GM12801 (cell line): ENCODE data around the gene ZNF622.

Experiments
- TF ChIP-seq, protein P1 (sequence below): IDR thresholded peaks from one replicate; pipeline ENCODE4 v1.5.1; 2011; ENCODE audit warnings: control low read depth; ENCODE audit not compliant: insufficient read length; ENCODE audit errors: extremely low read depth

ZNF622 gene

DNA sequence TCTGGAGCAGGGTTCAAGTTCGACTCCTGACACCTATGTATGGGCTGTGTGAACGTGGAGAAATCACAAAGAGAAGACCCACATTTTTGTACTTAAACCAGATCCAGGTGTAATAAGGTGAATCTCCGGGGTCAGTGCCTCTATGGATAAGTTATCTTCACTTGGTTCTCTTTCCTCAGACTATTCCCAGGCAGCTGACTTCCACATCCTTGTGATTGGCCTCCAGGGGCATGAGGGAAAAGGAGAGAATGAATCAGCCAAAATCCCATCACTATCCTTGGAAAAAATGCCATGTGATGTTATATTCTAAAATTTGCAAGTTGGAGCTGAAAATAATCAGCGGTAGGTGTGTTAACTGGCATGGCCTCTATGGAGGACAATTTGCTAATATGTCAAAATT, 37.2 kb downstream of the ZNF622 start:
- TF ChIP-seq, protein P1, sequence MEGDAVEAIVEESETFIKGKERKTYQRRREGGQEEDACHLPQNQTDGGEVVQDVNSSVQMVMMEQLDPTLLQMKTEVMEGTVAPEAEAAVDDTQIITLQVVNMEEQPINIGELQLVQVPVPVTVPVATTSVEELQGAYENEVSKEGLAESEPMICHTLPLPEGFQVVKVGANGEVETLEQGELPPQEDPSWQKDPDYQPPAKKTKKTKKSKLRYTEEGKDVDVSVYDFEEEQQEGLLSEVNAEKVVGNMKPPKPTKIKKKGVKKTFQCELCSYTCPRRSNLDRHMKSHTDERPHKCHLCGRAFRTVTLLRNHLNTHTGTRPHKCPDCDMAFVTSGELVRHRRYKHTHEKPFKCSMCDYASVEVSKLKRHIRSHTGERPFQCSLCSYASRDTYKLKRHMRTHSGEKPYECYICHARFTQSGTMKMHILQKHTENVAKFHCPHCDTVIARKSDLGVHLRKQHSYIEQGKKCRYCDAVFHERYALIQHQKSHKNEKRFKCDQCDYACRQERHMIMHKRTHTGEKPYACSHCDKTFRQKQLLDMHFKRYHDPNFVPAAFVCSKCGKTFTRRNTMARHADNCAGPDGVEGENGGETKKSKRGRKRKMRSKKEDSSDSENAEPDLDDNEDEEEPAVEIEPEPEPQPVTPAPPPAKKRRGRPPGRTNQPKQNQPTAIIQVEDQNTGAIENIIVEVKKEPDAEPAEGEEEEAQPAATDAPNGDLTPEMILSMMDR = no peak

DNA sequence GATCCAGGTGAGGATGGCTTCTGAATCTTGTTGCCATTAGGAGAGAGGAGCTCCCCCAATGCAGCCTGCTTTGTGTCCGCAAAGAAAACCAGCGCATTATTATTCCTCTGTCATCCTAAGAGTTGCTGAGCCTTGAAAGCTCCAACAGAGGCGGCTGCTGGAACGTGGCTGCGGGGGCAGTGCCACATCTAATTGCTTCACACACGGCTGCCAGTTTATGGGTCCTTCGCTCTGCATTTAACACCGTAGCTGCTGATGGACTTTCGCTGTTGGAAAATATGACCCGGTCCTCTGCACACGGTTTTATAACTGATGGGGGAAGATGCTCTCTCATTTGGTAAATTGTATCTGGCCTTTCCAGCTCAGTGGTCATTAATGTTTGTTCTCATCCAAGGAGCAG, 38.0 kb downstream of the ZNF622 start:
- TF ChIP-seq, protein P1 = no peak

DNA sequence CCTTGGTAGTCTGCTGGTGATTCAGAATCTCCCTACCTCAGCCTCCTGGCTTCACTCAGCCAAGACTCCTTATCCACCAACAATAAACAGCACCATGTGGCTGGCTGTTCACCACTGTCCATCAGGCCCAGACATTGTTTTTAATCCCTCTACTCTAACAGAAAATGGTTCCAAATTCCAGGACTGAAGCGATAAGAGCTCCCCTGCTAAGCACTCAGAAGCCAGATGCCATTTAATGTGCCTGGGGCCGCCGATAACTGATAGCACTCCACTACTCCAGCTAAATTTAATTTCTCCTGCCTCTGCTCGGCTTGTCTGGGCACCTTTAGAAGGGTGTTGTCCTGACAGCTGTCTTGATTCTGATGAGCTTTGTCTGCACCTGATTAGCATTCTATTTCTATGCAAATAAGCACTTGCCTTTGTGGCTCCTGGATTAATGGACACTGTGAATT, 47.1 kb downstream of the ZNF622 start:
- TF ChIP-seq, protein P1 = no peak

DNA sequence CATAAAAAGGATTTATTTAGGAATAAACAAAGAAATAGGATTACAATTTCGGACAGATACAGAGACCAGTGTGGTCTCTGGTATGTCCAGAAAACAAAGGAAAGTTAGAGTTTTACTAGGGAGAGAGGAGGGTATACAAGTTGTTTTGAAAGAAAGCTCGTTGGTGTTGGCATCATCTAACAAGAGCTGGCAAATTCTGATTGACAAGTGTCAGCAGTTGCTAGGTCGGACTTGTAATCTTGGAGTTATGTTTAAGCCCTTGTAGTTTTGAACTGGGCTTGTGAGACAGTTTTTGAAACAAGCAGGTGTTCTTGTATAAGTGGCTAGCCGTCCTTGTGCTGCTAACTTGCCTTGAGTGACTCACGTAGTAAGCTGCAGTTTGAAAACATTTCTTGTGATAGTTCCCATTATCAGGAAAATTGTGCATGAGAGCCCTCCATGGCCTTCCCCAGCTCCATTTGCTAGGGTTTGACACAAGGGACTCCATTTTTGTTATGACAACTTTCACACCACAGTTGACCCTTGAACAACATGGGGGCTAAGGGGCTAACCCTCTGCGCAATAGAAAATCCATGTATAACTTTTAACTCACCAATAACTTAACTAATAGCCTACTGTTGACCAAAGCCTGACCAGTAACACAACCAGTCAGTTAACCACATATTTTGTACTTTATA, 48.1 kb downstream of the ZNF622 start:
- TF ChIP-seq, protein P1 = no peak

DNA sequence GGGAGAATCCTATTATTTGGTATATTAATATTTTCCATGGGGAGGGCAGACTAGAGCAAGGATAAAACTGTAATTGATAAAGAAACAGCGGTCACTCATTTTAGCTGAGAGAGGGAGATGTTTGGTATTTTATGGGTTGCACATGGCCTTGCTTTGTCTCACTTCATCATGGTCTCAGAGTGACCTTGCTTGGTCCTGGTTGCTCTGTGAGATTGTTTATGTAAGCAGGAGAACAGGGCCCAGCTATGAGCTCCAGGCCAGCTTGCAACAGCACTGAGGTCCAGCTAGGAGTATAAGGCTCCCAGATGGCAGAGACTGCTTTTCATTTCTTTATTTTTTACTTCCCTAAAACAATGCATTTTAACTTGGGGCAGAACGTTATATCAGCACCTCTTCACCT, 50.7 kb downstream of the ZNF622 start:
- TF ChIP-seq, protein P1 = no peak

DNA sequence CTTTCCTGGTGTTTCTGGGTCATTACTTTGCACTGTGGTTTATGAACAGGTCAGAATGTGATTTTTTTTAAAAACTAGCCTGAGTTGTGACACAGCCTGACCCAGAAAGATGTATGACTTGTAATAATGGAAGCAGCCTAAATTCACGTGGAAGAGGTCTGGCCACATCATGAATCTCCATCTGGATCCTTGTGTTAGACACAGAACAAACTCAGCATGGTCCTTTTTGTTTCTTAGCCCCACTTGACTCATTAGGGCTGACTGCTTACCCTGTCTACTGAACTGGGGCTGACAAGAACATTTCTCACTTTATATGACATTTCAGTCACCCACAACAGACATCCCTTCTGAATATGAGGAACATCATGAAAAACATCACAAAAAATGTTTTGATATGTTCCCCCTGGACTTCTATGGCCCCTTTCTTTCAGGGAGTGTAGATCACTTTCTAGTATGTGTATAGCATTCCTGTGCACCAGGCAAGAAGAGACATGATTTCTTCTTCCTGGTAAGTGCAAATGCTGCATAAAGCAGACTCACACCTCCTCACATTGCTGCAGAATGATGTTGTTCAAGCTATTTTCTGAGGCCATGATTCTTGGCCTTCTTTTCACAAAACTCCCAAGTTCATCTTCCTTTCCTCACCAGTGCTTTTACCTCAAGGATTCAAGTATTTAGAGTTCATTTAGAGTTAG, 52.3 kb downstream of the ZNF622 start:
- TF ChIP-seq, protein P1 = no peak

DNA sequence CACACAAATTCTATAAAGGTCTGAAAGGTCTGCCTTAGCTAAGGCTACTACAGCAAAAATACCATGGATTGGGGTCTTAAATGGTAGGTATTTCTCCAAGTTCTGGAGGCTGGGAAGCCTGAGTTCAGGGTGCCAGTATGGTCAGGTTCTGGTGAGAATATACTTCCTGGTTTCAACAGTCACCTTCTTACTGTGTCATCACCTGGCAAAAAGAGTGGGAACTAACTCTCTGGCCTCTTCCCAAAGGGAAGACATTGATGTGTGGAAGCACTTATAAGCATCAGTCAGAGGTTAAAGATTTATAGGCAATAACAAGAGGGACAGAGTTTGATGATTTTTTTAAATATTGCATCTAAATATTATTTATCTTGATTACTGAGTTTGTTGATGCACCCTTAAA, 53.0 kb downstream of the ZNF622 start:
- TF ChIP-seq, protein P1 = no peak
